H9 (cell line): ENCODE data around the gene NOX1. TPM values are rescaled to one million over a fixed set of nuclear protein-coding genes. Genes with fewer than 3 reads are reported as not detected.

ENCODE experiments used
- DNase-seq: peaks from one replicate; pipeline ENCODE4 v3.0.0-alpha.2; 2017
- H2AFZ ChIP-seq: one replicate; pipeline ENCODE4 v1.6.1; 2013; ENCODE audit warnings: mild to moderate bottlenecking, low read length, control low read depth, moderate library complexity
- H2AK5ac ChIP-seq: 2 replicates; pipeline ENCODE4 v1.6.1; 2013; ENCODE audit warnings: low read length, control low read depth, mixed read lengths; ENCODE audit not compliant: insufficient read length
- H2BK120ac ChIP-seq: one replicate; pipeline ENCODE4 v1.6.1; 2013; ENCODE audit warnings: low read depth, mild to moderate bottlenecking, low read length, control low read depth, inconsistent platforms; ENCODE audit not compliant: poor library complexity, severe bottlenecking
- H2BK12ac ChIP-seq: 2 replicates; pipeline ENCODE4 v1.6.1; 2013; ENCODE audit warnings: low read length, control low read depth, mixed read lengths, low read depth; ENCODE audit not compliant: insufficient read length
- H2BK15ac ChIP-seq: 2 replicates; pipeline ENCODE4 v1.6.1; 2013; ENCODE audit warnings: low read depth, low read length, control low read depth
- H2BK20ac ChIP-seq: one replicate; pipeline ENCODE4 v1.6.1; 2013; ENCODE audit warnings: low read depth, mild to moderate bottlenecking, low read length, control low read depth, inconsistent platforms; ENCODE audit not compliant: poor library complexity, severe bottlenecking
- H2BK5ac ChIP-seq: 2 replicates; pipeline ENCODE4 v1.6.1; 2013; ENCODE audit warnings: low read length, control low read depth, mixed read lengths; ENCODE audit not compliant: insufficient read length
- H3K14ac ChIP-seq: 2 replicates; pipeline ENCODE4 v1.6.1; 2013; ENCODE audit warnings: low read length, control low read depth; ENCODE audit not compliant: insufficient read depth
- H3K18ac ChIP-seq: 2 replicates; pipeline ENCODE4 v1.6.1; 2013; ENCODE audit warnings: low read depth, mild to moderate bottlenecking, mixed read lengths, low read length, control low read depth; ENCODE audit not compliant: insufficient read length
- H3K23ac ChIP-seq: 2 replicates; pipeline ENCODE4 v1.6.1; 2013; ENCODE audit warnings: low read length, control low read depth, mixed read lengths, low read depth; ENCODE audit not compliant: insufficient read length
- H3K23me2 ChIP-seq: 2 replicates; pipeline ENCODE4 v1.6.1; 2013; ENCODE audit warnings: low read depth, mild to moderate bottlenecking, mixed read lengths, low read length, control low read depth; ENCODE audit not compliant: insufficient read length, poor library complexity, severe bottlenecking
- H3K27ac ChIP-seq: 2 replicates; pipeline ENCODE4 v1.5.1; 2013; ENCODE audit warnings: low read length, control low read depth, mixed read lengths, low read depth; ENCODE audit not compliant: insufficient read length
- H3K27me3 ChIP-seq: 2 replicates; pipeline ENCODE4 v1.6.1; 2013; ENCODE audit warnings: low read length, control low read depth, inconsistent platforms; ENCODE audit not compliant: insufficient read depth
- H3K4ac ChIP-seq: 2 replicates; pipeline ENCODE4 v1.6.1; 2013; ENCODE audit warnings: low read depth, mild to moderate bottlenecking, control low read depth, inconsistent platforms, low read length, moderate library complexity
- H3K4me1 ChIP-seq: 2 replicates; pipeline ENCODE4 v1.6.1; 2013; ENCODE audit warnings: low read length, control low read depth, inconsistent platforms; ENCODE audit not compliant: insufficient read depth
- H3K4me2 ChIP-seq: 2 replicates; pipeline ENCODE4 v1.6.1; 2013; ENCODE audit warnings: low read length, control low read depth, mixed read lengths; ENCODE audit not compliant: insufficient read length, insufficient read depth
- H3K56ac ChIP-seq: 2 replicates; pipeline ENCODE4 v1.6.1; 2013; ENCODE audit warnings: low read depth, mild to moderate bottlenecking, mixed read lengths, low read length, control low read depth; ENCODE audit not compliant: insufficient read length
- H3K79me1 ChIP-seq: 2 replicates; pipeline ENCODE4 v1.6.1; 2013; ENCODE audit warnings: low read depth, mild to moderate bottlenecking, moderate library complexity, low read length, control low read depth, inconsistent platforms; ENCODE audit not compliant: insufficient read depth, poor library complexity, severe bottlenecking
- H3K79me2 ChIP-seq: 2 replicates; pipeline ENCODE4 v1.6.1; 2013; ENCODE audit warnings: low read length, control low read depth, inconsistent platforms; ENCODE audit not compliant: insufficient read depth
- H3K9ac ChIP-seq: 2 replicates; pipeline ENCODE4 v1.6.1; 2013; ENCODE audit warnings: low read length, control low read depth, mixed read lengths; ENCODE audit not compliant: insufficient read length; ENCODE audit errors: extremely low read depth
- H3K9me3 ChIP-seq: one replicate; pipeline ENCODE4 v1.6.1; 2013; ENCODE audit warnings: low read depth, low read length, inconsistent platforms; ENCODE audit not compliant: control insufficient read depth
- H3T11ph ChIP-seq: one replicate; pipeline ENCODE4 v1.6.1; 2013; ENCODE audit warnings: mild to moderate bottlenecking, low read length, control low read depth, inconsistent platforms
- H4K20me1 ChIP-seq: one replicate; pipeline ENCODE4 v1.6.1; 2013; ENCODE audit not compliant: control insufficient read depth, insufficient read length, insufficient read depth
- H4K5ac ChIP-seq: 2 replicates; pipeline ENCODE4 v1.6.1; 2013; ENCODE audit warnings: low read depth, mild to moderate bottlenecking, mixed read lengths, low read length, control low read depth; ENCODE audit not compliant: insufficient read length
- H4K8ac ChIP-seq: replicated peaks from 2 replicates; pipeline ENCODE4 v1.6.1; 2013; ENCODE audit warnings: low read length, control low read depth, mixed read lengths, low read depth; ENCODE audit not compliant: insufficient read length
- H4K91ac ChIP-seq: 2 replicates; pipeline ENCODE4 v1.6.1; 2013; ENCODE audit warnings: low read depth, mild to moderate bottlenecking, moderate library complexity, mixed read lengths, low read length, control low read depth; ENCODE audit not compliant: insufficient read length
- H3K27ac Mint-ChIP-seq, 3 experiments: 2 replicates in 2 of 3; 3 replicates in 1 of 3; pipeline ENCODE4 v1.8.0; 2020 to 2021; ENCODE audit warnings: mixed read lengths in 3 of 3, mild to moderate bottlenecking in 1 of 3, moderate library complexity in 1 of 3
- H3K27me3 Mint-ChIP-seq: 2 replicates; pipeline ENCODE4 v1.8.0; 2021; ENCODE audit warnings: low read depth, mild to moderate bottlenecking, moderate library complexity, mixed read lengths
- H3K36me3 Mint-ChIP-seq, 3 experiments: 2 replicates in 2 of 3; 3 replicates in 1 of 3; pipeline ENCODE4 v1.8.0; 2020 to 2021; ENCODE audit warnings: low read depth in 3 of 3, mixed read lengths in 3 of 3; ENCODE audit not compliant: insufficient read depth in 1 of 3
- H3K4me1 Mint-ChIP-seq, 2 experiments: 2 replicates each; pipeline ENCODE4 v1.8.0; 2020; ENCODE audit warnings: mixed read lengths in 2 of 2
- H3K4me3 Mint-ChIP-seq, 2 experiments: 2 replicates in 1 of 2; 3 replicates in 1 of 2; pipeline ENCODE4 v1.8.0; 2020 to 2021; ENCODE audit warnings: mild to moderate bottlenecking in 2 of 2, mixed read lengths in 2 of 2, moderate library complexity in 1 of 2
- H3K9me3 Mint-ChIP-seq, 2 experiments: 2 replicates in 1 of 2; 3 replicates in 1 of 2; pipeline ENCODE4 v1.8.0; 2020; ENCODE audit warnings: mild to moderate bottlenecking in 2 of 2, mixed read lengths in 2 of 2, moderate library complexity in 1 of 2
- CTCF ChIP-seq: fragments of 200-600 bp; sonication (generic); conservative IDR thresholded peaks from 3 replicates; pipeline ENCODE4 v1.8.0; 2021; ENCODE audit warnings: antibody characterized with exemption, mild to moderate bottlenecking
- WGBS: extraction: QIAGEN DNeasy Blood & Tissue Kit; methylation state at CpG from one replicate; pipeline ENCODE4 v1.1.7; 2013; ENCODE audit warnings: missing lambda C conversion rate, low lambda C conversion rate, mixed read lengths; ENCODE audit not compliant: insufficient read length; ENCODE audit errors: extremely low coverage; 5-methylcytosine and 5-hydroxymethylcytosine counted together
- total RNA-seq: library from RNA; stranded (reverse); gene quantifications from 2 replicates; pipeline ENCODE4 v1.2.1, GENCODE V29; 2021

Gene NOX1
- total RNA-seq, 1 experiment from 2014 or later: not detected

GRCh38 chrX:100915562-100915961 lies 41.4 kb upstream of the NOX1 start:
- Histone ChIP-seq H2AFZ (no peak overlapping the region), H3K9ac (no peak overlapping the region), H3K23me2 (no peaks in the 10 kb centered on the region), H3K23ac (no peak overlapping the region), H2BK5ac (no peak overlapping the region), H2BK120ac (no peak overlapping the region), H4K91ac (no peak overlapping the region), H4K20me1 (no peaks in the 10 kb centered on the region), H2AK5ac (no peak overlapping the region), H3K4ac (no peak overlapping the region), H2BK12ac (no peak overlapping the region), H2BK15ac (no peak overlapping the region), H3K56ac (no peak overlapping the region), H3K27me3 (no peaks in the 10 kb centered on the region), H3K79me1 (no peaks in the 10 kb centered on the region), H3K14ac (no peak overlapping the region), H2BK20ac (no peak overlapping the region), H3T11ph (no peak overlapping the region), H3K4me1 (no peaks in the 10 kb centered on the region), H3K4me2 (no peak overlapping the region), H4K8ac (no peak overlapping the region), H4K5ac (no peak overlapping the region), H3K18ac (no peak overlapping the region), H3K79me2 (no peaks in the 10 kb centered on the region), H3K9me3 (peaks cover 45% of the 10 kb centered on the region), H3K27ac (no peak overlapping the region)
- no CpG with 5 or more reads among the region's 2 CpGs for WGBS
- Mint-ChIP-seq H3K27ac (no peak overlapping the region), H3K4me3 (no peak overlapping the region), H3K9me3 (peaks cover 55 to 57% of the 10 kb centered on the region in 2 experiments), H3K27me3 (peaks cover 1% of the 10 kb centered on the region; the same call in 1 of the 2 replicates), H3K4me1 (peaks cover 4% of the 10 kb centered on the region in 2 experiments), H3K36me3 (peaks cover 0 to 3% (median 2%) of the 10 kb centered on the region in 3 experiments; a peak in 3 of 7 replicates)
- no peak for TF ChIP-seq CTCF
- DNase-seq: no peak
